NCI-H2196 treated with DMSO at 0.1 percent for 48 hours (cell line): ENCODE data around the gene FAM50B.
"Not testable (repeated sequence)": the region's sequence is repeated elsewhere in the genome, so short reads cannot be mapped to it uniquely, and the experiment has no call there.

Experiments used
- DNase-seq: peaks from one replicate; lab custom pipeline; 2025; ENCODE audit not compliant: unreplicated experiment; lab: John Stamatoyannopoulos, UW

The FAM50B gene

GRCh38 chr6:3847521-3847920 lies 1.7 kb upstream of the FAM50B start:
- DNase-seq = no peak

DNA sequence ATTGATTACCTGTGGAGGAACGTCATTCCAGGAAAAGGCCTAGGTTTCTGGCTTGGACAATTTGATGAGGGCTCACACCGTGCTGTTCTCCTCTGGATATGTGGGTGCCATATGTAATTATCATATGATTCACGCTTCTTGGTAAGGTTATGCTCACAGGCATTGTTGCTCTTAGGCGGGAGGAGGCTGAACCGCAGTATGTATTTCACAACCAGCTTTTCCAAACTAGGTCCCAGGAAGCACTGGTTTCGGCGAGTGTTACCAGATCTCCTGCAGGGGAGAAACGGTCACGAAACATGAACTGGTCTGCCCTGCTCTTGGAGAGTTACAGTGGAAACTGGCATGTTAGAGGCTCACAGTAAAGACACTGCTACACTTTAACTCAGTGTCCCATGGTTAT lies 793 bp upstream of the FAM50B start:
- DNase-seq = no peak

- DNase-seq = no peak
Measured at GRCh38 chr6:3849681-3850450, 693 bp downstream of the FAM50B start.

GRCh38 chr6:3850451-3851203 lies 1.5 kb downstream of the FAM50B start:
- DNase-seq = no peak

- DNase-seq = no peak
Measured at GRCh38 chr6:3851839-3852238, 2.7 kb downstream of the FAM50B start.

DNA sequence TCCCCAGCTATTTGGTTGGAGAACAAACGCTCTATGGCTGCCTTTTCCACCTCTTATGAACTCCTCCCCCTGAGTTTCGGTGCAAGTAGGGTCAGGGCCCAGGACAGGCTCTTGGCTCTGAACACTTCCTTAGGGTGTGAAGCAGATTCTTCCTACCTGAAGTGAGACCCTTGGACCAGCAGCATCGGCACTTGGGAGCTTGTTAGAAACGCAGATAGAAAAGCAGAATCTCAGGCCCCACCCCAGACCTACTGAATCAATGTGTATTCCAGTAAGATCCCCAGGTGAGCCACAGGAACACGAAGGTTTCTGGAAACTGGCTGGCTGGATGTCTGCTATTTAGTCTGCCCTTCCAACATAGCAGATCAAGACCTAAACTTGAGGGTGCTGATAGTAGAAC lies 3.2 kb downstream of the FAM50B start:
- no peak for DNase-seq

GRCh38 chr6:3855866-3856265 lies 6.7 kb downstream of the FAM50B start:
- no peak for DNase-seq

GRCh38 chr6:3856576-3856975 lies 7.4 kb downstream of the FAM50B start:
- no peak for DNase-seq

DNA sequence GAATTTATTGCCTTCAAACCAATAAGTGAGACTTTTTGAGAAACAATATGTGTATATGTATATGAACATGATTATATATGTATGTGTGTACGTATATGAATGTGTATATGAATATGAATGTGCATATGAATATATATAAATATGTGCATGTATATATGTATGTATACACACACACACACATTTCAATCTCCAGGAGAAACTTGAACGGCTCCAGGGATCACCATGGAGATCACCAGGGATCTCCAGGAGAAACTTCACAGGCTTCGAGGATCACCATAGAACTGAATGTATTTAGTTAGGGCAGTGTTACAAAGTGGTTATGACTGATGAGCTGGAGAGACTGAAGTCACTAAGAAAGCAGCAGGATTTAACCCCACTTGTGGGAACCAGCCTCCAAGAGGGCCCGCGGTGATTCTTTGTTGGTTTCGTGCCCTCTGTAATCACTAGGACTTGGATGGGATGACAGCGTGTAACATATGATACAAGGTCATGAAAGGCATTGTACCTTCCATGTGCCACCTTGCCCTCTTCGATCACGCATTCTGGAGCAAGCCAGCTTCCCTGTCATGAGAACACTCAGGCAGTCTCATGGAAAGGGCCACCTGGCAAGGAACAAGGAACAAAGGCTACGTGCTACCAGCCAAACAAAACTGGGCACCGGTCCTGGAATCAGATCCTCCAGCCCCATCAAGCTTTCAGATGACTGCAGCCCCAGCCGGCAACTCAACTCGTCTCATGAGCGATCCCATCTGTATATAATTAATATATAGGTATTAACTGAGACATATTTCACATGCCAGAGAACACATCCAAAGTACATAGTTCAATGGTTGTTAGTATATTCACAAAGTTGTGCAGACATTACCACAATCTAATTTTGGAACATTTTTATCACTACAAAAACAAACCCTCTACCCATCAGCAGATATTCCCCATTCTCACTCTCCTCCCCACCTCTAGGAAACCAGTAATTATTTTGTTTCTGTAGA lies 8.6 kb downstream of the FAM50B start:
- no peak for DNase-seq

DNA sequence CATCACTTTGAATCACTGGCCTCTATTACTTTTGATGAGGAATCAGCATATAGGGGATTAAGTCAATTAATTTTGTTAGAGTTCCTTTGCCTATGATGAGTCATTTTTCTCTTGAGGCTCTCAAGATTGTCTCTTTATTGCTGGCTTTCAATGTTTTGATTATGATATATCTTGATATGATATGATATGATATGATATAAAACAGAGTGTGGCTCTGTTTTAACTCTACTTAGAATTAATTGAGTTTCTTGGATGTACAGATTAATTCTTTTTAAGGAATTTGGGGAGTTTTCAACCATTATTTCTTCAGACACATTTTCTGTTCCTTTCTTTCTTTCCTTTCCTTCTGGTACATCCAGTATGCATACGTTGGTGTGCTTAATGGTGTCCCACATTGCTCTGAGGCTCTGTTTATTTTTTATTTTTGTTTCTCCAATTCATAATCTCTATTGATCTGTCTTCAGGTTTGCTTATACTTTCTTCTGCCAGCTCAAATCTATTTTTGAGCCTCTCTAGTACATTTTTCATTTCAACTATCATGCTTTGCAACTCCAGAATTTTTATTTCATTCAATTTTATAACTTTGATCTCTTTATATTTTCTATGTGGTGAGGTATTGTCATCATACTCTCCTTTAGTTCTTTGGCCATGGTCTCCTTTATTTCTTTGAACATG lies 10.8 kb downstream of the FAM50B start:
- DNase-seq = no peak

- no peak for DNase-seq
Measured at GRCh38 chr6:3861424-3861823, 12.3 kb downstream of the FAM50B start.

DNA sequence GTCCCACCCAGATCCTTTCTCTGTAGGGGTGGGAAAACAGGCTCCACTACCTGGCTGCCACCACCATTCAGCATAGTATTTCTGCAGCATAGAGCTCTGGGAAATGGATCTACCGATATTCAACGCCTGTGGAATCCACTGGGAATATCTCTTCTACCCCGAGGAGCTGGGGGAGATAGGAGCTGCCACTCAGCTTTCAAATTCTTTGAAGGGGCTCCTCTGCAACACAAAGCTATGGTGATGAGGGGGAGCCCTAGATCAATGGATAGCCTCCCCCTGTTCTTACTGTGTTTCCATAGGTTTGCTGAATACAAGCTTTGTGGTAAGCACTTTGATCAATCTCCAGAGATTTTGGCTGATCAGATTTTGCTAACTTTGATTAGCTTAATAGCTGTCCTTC lies 12.9 kb downstream of the FAM50B start:
- DNase-seq = no peak

DNA sequence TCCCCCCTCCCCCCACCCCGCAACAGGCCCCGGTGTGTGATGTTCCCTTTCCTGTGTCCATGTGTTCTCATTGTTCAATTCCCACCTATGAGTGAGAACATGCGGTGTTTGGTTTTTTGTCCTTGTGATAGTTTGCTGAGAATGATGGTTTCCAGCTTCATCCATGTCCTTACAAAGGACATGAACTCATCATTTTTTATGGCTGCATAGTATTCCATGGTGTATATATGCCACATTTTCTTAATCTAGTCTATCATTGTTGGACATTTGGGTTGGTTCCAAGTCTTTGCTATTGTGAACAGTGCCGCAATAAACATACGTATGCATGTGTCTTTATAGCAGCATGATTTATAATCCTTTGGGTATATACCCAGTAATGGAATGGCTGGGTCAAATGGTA lies 14.1 kb downstream of the FAM50B start:
- not testable (repeated sequence) for DNase-seq

- DNase-seq = no peak
Measured at GRCh38 chr6:3865463-3865862, 16.3 kb downstream of the FAM50B start.

DNA sequence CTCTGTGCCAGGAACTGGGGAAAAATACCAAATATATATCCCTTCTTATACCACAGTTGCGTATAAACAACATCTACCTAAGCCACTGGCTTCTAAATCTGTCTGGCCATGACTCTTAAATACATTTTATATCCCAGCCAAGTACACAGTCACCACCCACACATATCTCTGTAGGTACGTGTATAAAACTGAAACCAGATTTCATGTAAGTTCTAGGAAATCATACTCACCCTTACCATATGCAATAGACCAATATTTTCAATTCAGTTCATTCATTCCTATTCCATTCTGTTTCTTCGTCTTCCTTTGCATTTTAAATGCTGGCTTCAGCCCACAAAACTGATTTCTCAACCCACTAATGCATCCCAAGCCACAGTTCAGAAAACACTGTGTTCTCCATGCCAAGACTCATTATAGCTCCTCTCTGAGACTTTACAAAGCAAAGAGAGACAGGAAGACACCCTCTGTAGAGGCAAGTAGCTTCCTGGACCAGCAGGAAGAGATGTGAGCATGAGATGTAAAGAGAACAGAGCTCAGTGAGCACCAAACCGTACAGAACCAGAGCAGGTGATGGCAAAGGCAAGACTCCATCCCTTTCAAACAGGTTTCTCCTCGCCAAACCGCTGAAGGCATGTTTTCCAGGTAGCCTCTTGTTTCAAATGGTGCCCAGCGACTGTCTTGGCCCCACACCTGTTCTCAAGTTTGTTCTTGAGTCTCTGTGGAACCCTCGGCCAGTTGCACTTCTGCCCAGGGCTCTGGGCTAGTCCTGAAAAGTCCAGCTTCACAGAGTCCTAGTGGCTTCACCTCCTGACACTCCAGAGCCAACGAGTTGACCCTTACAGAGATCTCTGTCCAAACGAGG lies 18.7 kb downstream of the FAM50B start:
- DNase-seq = no peak

DNA sequence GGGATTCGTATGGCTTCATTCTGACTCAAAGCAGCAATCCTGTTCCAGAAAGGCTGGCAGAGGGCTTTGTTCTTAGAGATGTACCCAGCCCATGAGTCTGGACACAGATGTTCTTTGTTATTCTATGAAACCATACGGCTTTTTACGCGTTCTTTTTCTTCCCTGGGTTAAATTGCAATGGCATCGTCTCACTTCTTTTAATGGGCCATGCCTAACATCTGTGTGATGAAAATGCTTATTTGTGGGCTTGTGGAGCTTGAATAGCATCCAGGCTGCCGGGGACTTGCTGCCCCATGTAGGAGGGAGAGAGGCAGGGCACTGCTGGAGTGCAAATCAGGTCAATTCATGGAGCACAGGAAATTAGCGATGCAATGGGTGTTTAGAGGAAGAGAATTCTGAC lies 19.4 kb downstream of the FAM50B start:
- DNase-seq = no peak

DNA sequence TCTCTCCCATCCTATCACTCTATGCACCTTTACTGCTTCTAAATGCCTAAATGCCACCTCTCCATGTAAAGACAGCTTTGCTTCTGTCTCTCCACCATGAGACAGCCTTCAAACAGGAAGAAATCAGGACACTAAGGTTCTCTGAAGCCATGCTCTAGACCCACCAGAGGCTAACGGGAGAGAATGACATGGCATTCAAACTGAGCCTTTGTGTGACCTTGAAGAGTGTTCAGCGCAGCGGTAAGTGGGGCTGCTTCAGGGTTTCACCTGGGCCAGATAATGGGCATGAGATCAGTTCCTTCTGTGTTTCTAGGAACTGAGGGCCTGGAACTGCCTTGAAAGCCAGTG lies 20.1 kb downstream of the FAM50B start:
- no peak for DNase-seq

GRCh38 chr6:3869632-3870527 lies 20.7 kb downstream of the FAM50B start:
- DNase-seq = no peak

DNA sequence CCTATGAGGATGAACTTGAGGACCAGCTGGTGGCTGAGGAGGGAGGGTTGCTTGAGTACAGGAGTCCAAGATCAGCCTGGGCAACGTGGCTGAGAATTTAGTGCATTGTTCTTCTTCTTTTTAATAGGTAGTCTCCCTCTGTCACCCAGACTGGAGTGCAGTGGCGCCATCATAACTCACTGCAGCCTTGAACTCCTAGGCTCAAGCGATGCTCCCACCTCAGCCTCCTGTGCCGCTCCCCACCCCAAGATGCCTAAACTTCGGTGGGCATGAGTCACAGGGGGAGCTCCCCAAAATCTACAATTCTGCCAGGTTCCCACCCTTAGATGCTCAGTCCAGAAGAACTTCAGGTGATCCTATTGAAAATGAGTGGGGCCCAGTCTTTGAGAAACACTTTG lies 21.4 kb downstream of the FAM50B start:
- no peak for DNase-seq
